H9 (cell line): ENCODE data around the gene MMAA. TPM values are rescaled to one million over a fixed set of nuclear protein-coding genes. Genes with fewer than 3 reads are reported as not detected.
A peak's percentile ranks its signal among the peaks of the same experiment; 100 is the strongest.
"Not testable (repeated sequence)": the region's sequence is repeated elsewhere in the genome, so short reads cannot be mapped to it uniquely, and the experiment has no call there.

Source experiments
- DNase-seq: peaks from one replicate; pipeline ENCODE4 v3.0.0-alpha.2; 2017
- H2AFZ ChIP-seq: one replicate; pipeline ENCODE4 v1.6.1; 2013; ENCODE audit warnings: mild to moderate bottlenecking, low read length, control low read depth, moderate library complexity
- H2AK5ac ChIP-seq: 2 replicates; pipeline ENCODE4 v1.6.1; 2013; ENCODE audit warnings: low read length, control low read depth, mixed read lengths; ENCODE audit not compliant: insufficient read length
- H2BK120ac ChIP-seq: one replicate; pipeline ENCODE4 v1.6.1; 2013; ENCODE audit warnings: low read depth, mild to moderate bottlenecking, low read length, control low read depth, inconsistent platforms; ENCODE audit not compliant: poor library complexity, severe bottlenecking
- H2BK12ac ChIP-seq: 2 replicates; pipeline ENCODE4 v1.6.1; 2013; ENCODE audit warnings: low read length, control low read depth, mixed read lengths, low read depth; ENCODE audit not compliant: insufficient read length
- H2BK15ac ChIP-seq: 2 replicates; pipeline ENCODE4 v1.6.1; 2013; ENCODE audit warnings: low read depth, low read length, control low read depth
- H2BK20ac ChIP-seq: one replicate; pipeline ENCODE4 v1.6.1; 2013; ENCODE audit warnings: low read depth, mild to moderate bottlenecking, low read length, control low read depth, inconsistent platforms; ENCODE audit not compliant: poor library complexity, severe bottlenecking
- H2BK5ac ChIP-seq: 2 replicates; pipeline ENCODE4 v1.6.1; 2013; ENCODE audit warnings: low read length, control low read depth, mixed read lengths; ENCODE audit not compliant: insufficient read length
- H3K14ac ChIP-seq: 2 replicates; pipeline ENCODE4 v1.6.1; 2013; ENCODE audit warnings: low read length, control low read depth; ENCODE audit not compliant: insufficient read depth
- H3K18ac ChIP-seq: 2 replicates; pipeline ENCODE4 v1.6.1; 2013; ENCODE audit warnings: low read depth, mild to moderate bottlenecking, mixed read lengths, low read length, control low read depth; ENCODE audit not compliant: insufficient read length
- H3K23ac ChIP-seq: 2 replicates; pipeline ENCODE4 v1.6.1; 2013; ENCODE audit warnings: low read length, control low read depth, mixed read lengths, low read depth; ENCODE audit not compliant: insufficient read length
- H3K23me2 ChIP-seq: 2 replicates; pipeline ENCODE4 v1.6.1; 2013; ENCODE audit warnings: low read depth, mild to moderate bottlenecking, mixed read lengths, low read length, control low read depth; ENCODE audit not compliant: insufficient read length, poor library complexity, severe bottlenecking
- H3K27ac ChIP-seq: 2 replicates; pipeline ENCODE4 v1.5.1; 2013; ENCODE audit warnings: low read length, control low read depth, mixed read lengths, low read depth; ENCODE audit not compliant: insufficient read length
- H3K27me3 ChIP-seq: 2 replicates; pipeline ENCODE4 v1.6.1; 2013; ENCODE audit warnings: low read length, control low read depth, inconsistent platforms; ENCODE audit not compliant: insufficient read depth
- H3K4ac ChIP-seq: 2 replicates; pipeline ENCODE4 v1.6.1; 2013; ENCODE audit warnings: low read depth, mild to moderate bottlenecking, control low read depth, inconsistent platforms, low read length, moderate library complexity
- H3K4me1 ChIP-seq: 2 replicates; pipeline ENCODE4 v1.6.1; 2013; ENCODE audit warnings: low read length, control low read depth, inconsistent platforms; ENCODE audit not compliant: insufficient read depth
- H3K4me2 ChIP-seq: 2 replicates; pipeline ENCODE4 v1.6.1; 2013; ENCODE audit warnings: low read length, control low read depth, mixed read lengths; ENCODE audit not compliant: insufficient read length, insufficient read depth
- H3K56ac ChIP-seq: 2 replicates; pipeline ENCODE4 v1.6.1; 2013; ENCODE audit warnings: low read depth, mild to moderate bottlenecking, mixed read lengths, low read length, control low read depth; ENCODE audit not compliant: insufficient read length
- H3K79me1 ChIP-seq: 2 replicates; pipeline ENCODE4 v1.6.1; 2013; ENCODE audit warnings: low read depth, mild to moderate bottlenecking, moderate library complexity, low read length, control low read depth, inconsistent platforms; ENCODE audit not compliant: insufficient read depth, poor library complexity, severe bottlenecking
- H3K79me2 ChIP-seq: 2 replicates; pipeline ENCODE4 v1.6.1; 2013; ENCODE audit warnings: low read length, control low read depth, inconsistent platforms; ENCODE audit not compliant: insufficient read depth
- H3K9ac ChIP-seq: 2 replicates; pipeline ENCODE4 v1.6.1; 2013; ENCODE audit warnings: low read length, control low read depth, mixed read lengths; ENCODE audit not compliant: insufficient read length; ENCODE audit errors: extremely low read depth
- H3K9me3 ChIP-seq: one replicate; pipeline ENCODE4 v1.6.1; 2013; ENCODE audit warnings: low read depth, low read length, inconsistent platforms; ENCODE audit not compliant: control insufficient read depth
- H3T11ph ChIP-seq: one replicate; pipeline ENCODE4 v1.6.1; 2013; ENCODE audit warnings: mild to moderate bottlenecking, low read length, control low read depth, inconsistent platforms
- H4K20me1 ChIP-seq: one replicate; pipeline ENCODE4 v1.6.1; 2013; ENCODE audit not compliant: control insufficient read depth, insufficient read length, insufficient read depth
- H4K5ac ChIP-seq: 2 replicates; pipeline ENCODE4 v1.6.1; 2013; ENCODE audit warnings: low read depth, mild to moderate bottlenecking, mixed read lengths, low read length, control low read depth; ENCODE audit not compliant: insufficient read length
- H4K8ac ChIP-seq: replicated peaks from 2 replicates; pipeline ENCODE4 v1.6.1; 2013; ENCODE audit warnings: low read length, control low read depth, mixed read lengths, low read depth; ENCODE audit not compliant: insufficient read length
- H4K91ac ChIP-seq: 2 replicates; pipeline ENCODE4 v1.6.1; 2013; ENCODE audit warnings: low read depth, mild to moderate bottlenecking, moderate library complexity, mixed read lengths, low read length, control low read depth; ENCODE audit not compliant: insufficient read length
- H3K27ac Mint-ChIP-seq, 3 experiments: 2 replicates in 2 of 3; 3 replicates in 1 of 3; pipeline ENCODE4 v1.8.0; 2020 to 2021; ENCODE audit warnings: mixed read lengths in 3 of 3, mild to moderate bottlenecking in 1 of 3, moderate library complexity in 1 of 3
- H3K27me3 Mint-ChIP-seq: 2 replicates; pipeline ENCODE4 v1.8.0; 2021; ENCODE audit warnings: low read depth, mild to moderate bottlenecking, moderate library complexity, mixed read lengths
- H3K36me3 Mint-ChIP-seq, 3 experiments: 2 replicates in 2 of 3; 3 replicates in 1 of 3; pipeline ENCODE4 v1.8.0; 2020 to 2021; ENCODE audit warnings: low read depth in 3 of 3, mixed read lengths in 3 of 3; ENCODE audit not compliant: insufficient read depth in 1 of 3
- H3K4me1 Mint-ChIP-seq, 2 experiments: 2 replicates each; pipeline ENCODE4 v1.8.0; 2020; ENCODE audit warnings: mixed read lengths in 2 of 2
- H3K4me3 Mint-ChIP-seq, 2 experiments: 2 replicates in 1 of 2; 3 replicates in 1 of 2; pipeline ENCODE4 v1.8.0; 2020 to 2021; ENCODE audit warnings: mild to moderate bottlenecking in 2 of 2, mixed read lengths in 2 of 2, moderate library complexity in 1 of 2
- H3K9me3 Mint-ChIP-seq, 2 experiments: 2 replicates in 1 of 2; 3 replicates in 1 of 2; pipeline ENCODE4 v1.8.0; 2020; ENCODE audit warnings: mild to moderate bottlenecking in 2 of 2, mixed read lengths in 2 of 2, moderate library complexity in 1 of 2
- CTCF ChIP-seq: fragments of 200-600 bp; sonication (generic); conservative IDR thresholded peaks from 3 replicates; pipeline ENCODE4 v1.8.0; 2021; ENCODE audit warnings: antibody characterized with exemption, mild to moderate bottlenecking
- WGBS: extraction: QIAGEN DNeasy Blood & Tissue Kit; methylation state at CpG from one replicate; pipeline ENCODE4 v1.1.7; 2013; ENCODE audit warnings: missing lambda C conversion rate, low lambda C conversion rate, mixed read lengths; ENCODE audit not compliant: insufficient read length; ENCODE audit errors: extremely low coverage; 5-methylcytosine and 5-hydroxymethylcytosine counted together
- total RNA-seq: library from RNA; stranded (reverse); gene quantifications from 2 replicates; pipeline ENCODE4 v1.2.1, GENCODE V29; 2021

The MMAA gene
- total RNA-seq, 1 experiment from 2014 or later: 3.0 TPM

GRCh38 chr4:145639186-145639698 is 20.1 kb downstream of the MMAA start:
- Mint-ChIP-seq H3K27me3 (no peaks in the 10 kb centered on the region), H3K9me3 (no peaks in the 10 kb centered on the region), H3K4me3 (no peak overlapping the region), H3K36me3 (no peaks in the 10 kb centered on the region), H3K4me1 (peaks cover 17 to 31% of the 10 kb centered on the region in 2 experiments; a peak in 3 of 4 replicates), H3K27ac (0 out of 7 replicates have a peak overlapping the region, but pooled peaks of 1 of the 3 experiments have one; percentile 8)
- Histone ChIP-seq H2BK12ac (no peak overlapping the region), H2AFZ (no peak overlapping the region), H3K27ac (no peak overlapping the region), H3K4me2 (no peak overlapping the region), H3K79me2 (no peaks in the 10 kb centered on the region), H4K5ac (no peak overlapping the region), H4K20me1 (no peaks in the 10 kb centered on the region), H3K23ac (no peak overlapping the region), H4K8ac (no peak overlapping the region), H3K4me1 (no peaks in the 10 kb centered on the region; the same call in 1 of the 2 replicates), H3K14ac (no peak overlapping the region), H3T11ph (no peak overlapping the region), H3K79me1 (no peaks in the 10 kb centered on the region), H2BK5ac (no peak overlapping the region), H2AK5ac (no peak overlapping the region), H3K18ac (no peak overlapping the region), H3K23me2 (no peaks in the 10 kb centered on the region), H2BK20ac (no peak overlapping the region), H3K9ac (no peak overlapping the region), H4K91ac (no peak overlapping the region), H2BK15ac (no peak overlapping the region), H2BK120ac (no peak overlapping the region), H3K4ac (no peak overlapping the region), H3K9me3 (no peaks in the 10 kb centered on the region), H3K27me3 (no peaks in the 10 kb centered on the region), H3K56ac (no peak overlapping the region)
- TF ChIP-seq CTCF: no peak
- no peak for DNase-seq
- WGBS: no CpG with 5 or more reads among the region's 6 CpGs

GRCh38 chr4:145640236-145640635 is 21.1 kb downstream of the MMAA start:
- H3K4me1 Mint-ChIP-seq: peaks cover 14 to 22% of the 10 kb centered on the region in 2 experiments; a peak in 3 of 4 replicates
- H3K4me1 ChIP-seq, H3K9me3 ChIP-seq, H4K91ac ChIP-seq, H3K4me3 Mint-ChIP-seq, H3K9me3 Mint-ChIP-seq, H2BK5ac ChIP-seq, H3K4me2 ChIP-seq, H3K23ac ChIP-seq, H2BK15ac ChIP-seq, DNase-seq, H3K4ac ChIP-seq, H3K79me1 ChIP-seq, H3T11ph ChIP-seq, H4K8ac ChIP-seq, H4K5ac ChIP-seq, H2BK20ac ChIP-seq, H3K14ac ChIP-seq, H3K79me2 ChIP-seq, H3K18ac ChIP-seq, H3K56ac ChIP-seq, H2AK5ac ChIP-seq, H3K27ac ChIP-seq, H3K9ac ChIP-seq, H2BK120ac ChIP-seq, H2AFZ ChIP-seq, H3K27me3 Mint-ChIP-seq, H3K27me3 ChIP-seq, H2BK12ac ChIP-seq, H4K20me1 ChIP-seq, H3K36me3 Mint-ChIP-seq, H3K23me2 ChIP-seq, H3K27ac Mint-ChIP-seq: not testable (repeated sequence)
- no CpG with 5 or more reads among the region's 2 CpGs for WGBS
